ENCODE data around the gene KRT33B.

Gene KRT33B

GRCh38 chr17:41315204-41315794 lies 54.3 kb downstream of the KRT33B start, which contains the start of gene KRTAP17-1:
KRTAP17-1 (minus strand) TSS chr17:41315710; CDS start chr17:41315650, 60 bp downstream.
- TF ChIP-seq EZH2 (IDR thresholded peaks at IDR 0.05; ENCODE audit: borderline replicate concordance, low read length), result no peak
- no peak for TF ChIP-seq CTCF (IDR thresholded peaks at IDR 0.05; ENCODE audit: low read length)
- Histone ChIP-seq H3F3A (ENCODE audit: insufficient read depth, low read length) (no peaks in the 10 kb centered on the region), H3K9ac (ENCODE audit: low read length) (no peak within 1 kb of the TSS), H3K4me2 (ENCODE audit: low read length) (no peak within 1 kb of the TSS), H3K9me2 (ENCODE audit: low read depth, low read length) (no peaks in the 10 kb centered on the region), H3K27me3 (ENCODE audit: insufficient read depth, low read length) (0 out of 2 replicates have a peak, but pooled peaks cover 3% of the 10 kb centered on the region), H3K27ac (ENCODE audit: low read depth, low read length, poor library complexity, severe bottlenecking) (no peak within 1 kb of the TSS), H3K79me2 (ENCODE audit: insufficient read depth, low read length) (no peaks in the 10 kb centered on the region), H2AFZ (ENCODE audit: low read length) (no peak within 1 kb of the TSS), H4K20me1 (ENCODE audit: insufficient read depth, low read length) (no peaks in the 10 kb centered on the region), H3K4me1 (ENCODE audit: insufficient read depth, low read length, severe bottlenecking) (no peaks in the 10 kb centered on the region), H3K4me3 (ENCODE audit: low read depth, low read length, poor library complexity, severe bottlenecking) (no peak within 1 kb of the TSS), H3K9me3 (ENCODE audit: low read length) (peaks cover 4% of the 10 kb centered on the region; the same call in 1 of the 2 replicates), H3K36me3 (ENCODE audit: insufficient read depth, low read length) (no peaks in the 10 kb centered on the region)
